SHP77 (cell line): ENCODE measurements around the gene SUFU.

ENCODE experiments used
- DNase-seq, 2 experiments: peaks; one replicate each; lab custom pipeline; 2025; lab: John Stamatoyannopoulos, UW

The SUFU gene

DNA sequence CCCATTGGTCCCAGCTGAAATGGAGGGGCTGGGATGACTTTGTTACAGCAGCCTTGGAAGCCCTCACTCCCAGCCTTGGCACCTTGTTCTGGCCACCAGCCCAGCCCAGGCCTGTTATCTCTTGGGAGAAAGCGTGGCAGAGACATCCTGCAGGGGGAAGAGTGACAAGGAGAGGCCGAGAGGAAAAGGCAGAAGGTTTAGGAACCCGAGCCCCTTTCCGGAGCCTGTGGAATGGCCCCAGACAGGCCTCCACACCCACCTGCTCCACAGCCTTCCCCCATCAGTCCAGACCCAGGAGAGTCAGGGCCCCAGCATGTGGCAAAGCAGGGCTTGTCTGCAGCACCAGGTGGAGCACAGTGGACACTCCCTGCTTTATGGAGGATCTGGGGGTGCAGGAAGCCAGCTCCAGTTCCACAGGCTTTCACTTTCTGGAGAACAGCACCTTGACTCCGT, 116.4 kb downstream of the SUFU start:
- DNase-seq: no peak

DNA sequence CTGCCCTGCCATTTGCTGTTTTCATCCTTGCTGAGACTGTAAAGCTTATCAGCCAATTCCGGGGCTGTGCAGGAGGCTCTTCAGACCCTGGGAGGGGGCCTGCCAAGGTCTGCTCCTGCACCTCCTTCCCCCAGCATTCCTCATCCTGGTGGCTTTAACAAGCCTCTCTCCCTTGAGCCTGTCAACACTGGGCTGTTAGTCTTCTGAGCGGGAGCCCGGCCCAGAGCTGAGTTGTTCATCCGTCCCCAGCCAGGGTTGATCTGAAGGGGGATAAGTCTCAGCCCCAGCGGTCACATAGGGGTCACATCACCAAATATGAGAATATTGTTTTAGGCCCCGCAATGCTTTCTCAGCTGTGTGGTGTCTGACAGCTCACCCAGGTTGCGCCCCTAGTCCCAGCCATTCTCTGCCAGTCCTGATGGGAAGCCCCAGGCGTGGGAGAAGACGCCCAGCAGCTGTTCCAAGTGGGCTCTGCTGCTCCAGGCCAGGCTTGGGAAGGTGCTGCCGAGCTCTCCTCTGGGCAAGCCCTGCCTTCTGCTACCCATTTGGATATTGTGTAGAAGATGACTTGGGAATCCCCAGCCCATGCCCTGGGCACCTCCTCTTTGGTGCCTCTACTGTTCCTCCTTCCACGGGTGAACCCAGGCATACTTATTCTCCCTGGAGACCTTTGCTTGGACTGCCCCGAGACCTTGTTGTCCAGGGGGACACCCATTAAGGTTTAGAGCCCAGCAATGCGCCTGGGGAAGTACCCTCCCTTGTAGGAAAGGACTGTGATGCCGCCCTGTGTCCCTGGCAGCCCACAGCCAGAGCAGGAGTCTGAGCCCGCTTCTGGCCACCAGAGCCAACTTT, 117.0 kb downstream of the SUFU start:
- DNase-seq: no peak

DNA sequence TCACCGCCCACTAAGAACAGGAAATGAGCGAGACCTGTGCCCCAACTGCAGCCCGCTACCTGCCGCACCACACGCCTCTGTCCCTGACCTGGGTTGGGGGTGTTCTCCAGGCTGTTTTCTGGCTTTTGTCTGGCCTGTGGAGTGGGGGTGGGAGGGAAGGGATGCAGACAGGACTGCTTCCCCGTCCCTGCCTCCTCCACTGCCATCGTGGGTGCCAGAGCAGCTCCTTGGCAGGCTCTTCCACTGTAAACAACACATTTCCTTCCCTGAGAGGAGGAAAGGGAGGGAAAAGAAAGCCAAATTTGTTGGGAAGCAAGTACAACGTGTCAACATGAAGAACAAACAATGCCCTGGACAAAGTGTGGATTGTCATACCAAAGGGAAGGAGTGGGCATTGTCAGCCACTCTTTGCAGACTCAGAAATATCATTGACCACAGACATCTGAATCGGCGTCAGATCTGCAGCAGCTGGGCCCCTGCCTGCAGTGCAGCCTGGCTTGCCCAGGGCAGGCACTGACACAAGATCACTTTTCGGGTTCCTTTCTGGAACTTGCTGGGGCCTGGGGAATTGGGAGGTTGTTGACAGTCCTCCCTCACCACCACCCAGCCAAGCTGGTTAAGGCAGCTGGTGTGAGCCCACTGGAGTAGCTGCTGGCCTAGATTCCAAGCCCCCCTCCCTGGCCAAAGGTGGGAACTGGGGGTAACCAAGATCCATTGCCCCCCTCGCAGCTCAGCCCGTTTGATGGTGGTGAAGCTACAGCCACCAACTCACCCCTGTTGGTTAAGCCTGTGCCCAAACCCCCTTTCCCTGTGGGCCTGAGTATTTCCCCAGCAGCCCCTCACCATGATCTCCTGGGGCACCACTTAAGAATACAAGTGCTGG, 117.9 kb downstream of the SUFU start:
- no peak for DNase-seq

DNA sequence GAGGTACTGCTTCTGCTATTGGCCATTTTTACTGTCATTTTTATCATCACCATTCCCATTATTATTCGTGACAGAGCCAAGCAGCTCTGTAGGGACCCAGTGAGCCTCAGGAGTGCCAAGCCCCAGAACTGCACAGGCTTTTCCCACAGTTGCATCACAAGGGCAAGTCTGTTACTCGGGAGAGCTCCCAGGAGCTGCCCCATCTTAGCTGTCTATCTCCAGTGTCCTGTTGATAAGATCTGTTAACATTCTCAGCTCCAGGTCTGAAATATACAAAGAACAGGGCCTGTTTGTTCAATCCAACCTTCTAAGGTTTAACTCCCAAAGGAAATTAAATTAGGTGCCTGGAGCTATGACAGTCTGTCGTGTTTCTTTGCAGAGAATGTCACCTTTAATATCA, 120.3 kb downstream of the SUFU start:
- no peak for DNase-seq

DNA sequence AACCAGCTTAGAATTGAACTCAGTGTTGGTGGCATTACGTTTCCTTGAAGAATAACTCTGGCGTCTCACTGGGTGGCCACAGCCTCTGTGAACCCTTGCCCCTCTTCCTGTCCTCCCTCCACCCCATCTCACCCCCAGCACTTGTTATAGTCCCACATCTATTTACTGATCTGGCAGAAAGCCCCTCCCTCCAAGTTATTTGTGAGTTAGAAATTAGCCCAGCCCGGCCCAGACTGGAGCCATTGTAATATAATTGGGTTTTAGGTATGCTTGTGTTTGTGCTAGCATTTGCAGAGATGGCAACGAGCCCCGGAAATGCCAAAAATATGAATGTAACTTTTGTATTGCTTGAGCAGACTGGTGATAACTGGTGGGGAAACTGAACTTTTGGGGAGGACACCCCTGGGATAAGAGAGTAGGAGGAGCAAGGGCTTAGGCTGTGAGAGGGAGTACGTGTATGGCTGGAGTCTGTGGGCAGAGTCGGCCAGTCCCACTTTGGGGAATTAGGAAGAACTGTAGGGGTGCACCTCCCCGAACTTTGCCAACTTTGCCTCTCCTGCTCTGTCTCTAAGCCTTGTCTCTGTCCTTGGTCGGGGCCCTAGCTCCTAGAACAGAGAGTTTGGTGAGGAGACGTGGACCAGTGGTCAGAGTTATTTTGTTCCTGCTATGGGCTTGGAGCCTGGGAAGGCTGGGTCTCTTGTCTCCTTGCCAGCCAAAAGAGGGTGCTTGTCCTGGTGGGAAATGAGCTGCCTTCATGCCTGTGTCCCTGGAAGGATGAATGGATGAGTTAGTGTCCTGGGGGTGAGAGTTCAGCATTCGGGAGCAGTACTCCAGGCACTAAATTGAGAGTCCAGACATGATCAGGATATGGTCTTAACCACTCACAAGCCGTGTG, 121.2 kb downstream of the SUFU start:
- DNase-seq: no peak

DNA sequence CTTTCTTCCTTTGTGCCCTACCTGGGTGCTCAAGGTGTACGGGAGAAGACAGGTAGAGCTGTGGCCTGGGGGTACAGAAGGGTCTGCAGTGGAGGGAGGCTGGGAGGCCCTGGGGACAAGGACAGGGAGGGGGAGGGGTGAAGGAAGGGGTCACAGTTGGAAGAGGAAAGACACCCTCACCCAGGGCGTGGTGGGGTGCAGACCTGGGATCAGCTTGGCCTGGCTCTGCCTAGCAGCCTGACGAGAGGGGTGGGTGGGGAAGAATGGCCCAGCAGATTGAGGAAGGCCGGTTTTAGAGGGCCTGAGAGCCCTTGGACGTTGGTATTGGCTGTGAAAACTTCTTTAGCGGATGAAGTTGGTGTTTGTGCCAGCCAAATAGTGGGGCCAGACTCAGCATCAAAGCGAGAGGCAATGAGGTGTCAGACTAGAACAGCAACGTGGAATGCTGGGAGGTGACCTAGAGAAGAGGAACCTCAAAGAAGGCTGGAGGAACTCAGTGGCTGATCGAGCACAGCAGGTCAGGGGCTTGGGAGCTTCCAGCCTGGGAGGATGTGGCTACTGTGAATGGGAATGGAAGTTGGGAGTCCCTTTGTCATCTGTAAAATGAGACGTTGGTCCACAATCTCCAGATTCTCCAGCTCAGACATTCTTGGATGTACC, 122.4 kb downstream of the SUFU start:
- no peak for DNase-seq

DNA sequence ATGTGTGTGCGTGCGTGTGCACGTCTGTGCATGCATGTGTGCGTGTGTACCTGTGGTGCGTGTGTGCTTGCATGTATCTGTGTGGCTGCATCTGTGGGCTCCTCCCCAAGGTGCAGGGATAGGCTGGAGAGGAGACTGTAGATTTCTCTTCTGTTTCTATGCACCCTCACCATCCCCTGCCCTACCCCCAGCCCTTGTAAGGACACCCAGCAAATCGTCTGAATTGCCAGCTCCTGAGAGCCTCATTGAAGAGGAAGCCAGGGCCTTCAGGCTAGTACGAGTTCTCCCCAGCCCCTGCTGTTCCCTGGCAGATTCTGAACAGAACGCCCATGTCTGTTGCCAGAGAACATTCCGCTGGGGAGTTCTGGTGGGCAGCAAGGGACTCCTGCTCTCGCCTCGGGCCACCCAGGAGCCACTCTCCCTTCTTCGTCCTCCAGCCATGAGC, 123.5 kb downstream of the SUFU start:
- DNase-seq: peak; percentile 18 to 30

DNA sequence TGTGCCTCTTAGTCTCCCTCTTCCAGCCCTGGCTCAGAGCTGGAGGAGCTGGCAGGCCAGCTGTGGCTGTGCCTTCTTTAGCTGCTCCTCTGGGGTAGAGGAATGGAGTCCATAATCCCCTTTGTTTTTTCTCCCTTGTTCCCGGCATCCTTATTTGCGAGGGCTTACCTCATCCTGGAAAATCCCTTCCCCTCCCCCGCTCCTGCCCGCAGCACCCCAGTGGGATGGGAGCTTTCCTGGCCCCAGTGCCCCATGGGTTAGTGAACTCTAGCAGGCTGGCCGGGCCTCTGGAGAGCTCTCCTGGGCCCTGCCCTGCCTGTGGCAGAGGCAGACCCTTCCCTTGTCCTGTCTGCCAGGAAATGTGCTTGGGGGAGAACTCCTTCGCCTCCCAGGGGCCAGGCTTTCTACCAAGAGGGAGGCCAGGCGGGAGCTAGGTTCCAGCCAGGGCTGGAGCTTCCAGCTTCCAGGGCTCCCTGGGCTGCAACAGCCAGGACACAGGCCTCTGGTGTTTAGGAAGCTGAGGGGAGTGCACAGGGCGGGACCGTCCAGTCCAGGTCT, 124.0 kb downstream of the SUFU start:
- peak; percentile 19 to 32 for DNase-seq

DNA sequence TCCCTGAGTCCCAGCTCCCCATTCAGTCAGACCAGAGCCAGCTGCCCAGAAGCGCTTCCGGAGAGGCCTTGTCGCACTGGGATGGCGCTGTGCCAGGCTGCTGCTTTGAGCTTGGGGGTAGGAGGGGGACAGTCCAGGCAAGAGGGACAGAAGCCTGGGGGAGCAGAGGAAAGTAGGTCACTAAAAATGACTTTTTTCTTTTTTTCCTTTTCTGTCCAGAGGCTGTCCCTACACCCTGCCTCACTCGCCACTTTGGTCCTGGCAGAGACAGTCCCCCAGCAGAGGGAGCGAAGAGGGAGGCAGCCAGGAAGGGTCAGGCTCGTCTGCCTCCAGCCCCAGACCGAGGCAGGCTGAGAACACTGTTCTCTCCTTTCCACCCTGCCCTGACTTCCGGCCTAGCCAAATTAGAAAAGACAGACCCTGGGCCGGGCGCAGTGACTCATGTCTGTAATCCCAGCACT, 124.7 kb downstream of the SUFU start:
- DNase-seq: peak; percentile 72 to 91

DNA sequence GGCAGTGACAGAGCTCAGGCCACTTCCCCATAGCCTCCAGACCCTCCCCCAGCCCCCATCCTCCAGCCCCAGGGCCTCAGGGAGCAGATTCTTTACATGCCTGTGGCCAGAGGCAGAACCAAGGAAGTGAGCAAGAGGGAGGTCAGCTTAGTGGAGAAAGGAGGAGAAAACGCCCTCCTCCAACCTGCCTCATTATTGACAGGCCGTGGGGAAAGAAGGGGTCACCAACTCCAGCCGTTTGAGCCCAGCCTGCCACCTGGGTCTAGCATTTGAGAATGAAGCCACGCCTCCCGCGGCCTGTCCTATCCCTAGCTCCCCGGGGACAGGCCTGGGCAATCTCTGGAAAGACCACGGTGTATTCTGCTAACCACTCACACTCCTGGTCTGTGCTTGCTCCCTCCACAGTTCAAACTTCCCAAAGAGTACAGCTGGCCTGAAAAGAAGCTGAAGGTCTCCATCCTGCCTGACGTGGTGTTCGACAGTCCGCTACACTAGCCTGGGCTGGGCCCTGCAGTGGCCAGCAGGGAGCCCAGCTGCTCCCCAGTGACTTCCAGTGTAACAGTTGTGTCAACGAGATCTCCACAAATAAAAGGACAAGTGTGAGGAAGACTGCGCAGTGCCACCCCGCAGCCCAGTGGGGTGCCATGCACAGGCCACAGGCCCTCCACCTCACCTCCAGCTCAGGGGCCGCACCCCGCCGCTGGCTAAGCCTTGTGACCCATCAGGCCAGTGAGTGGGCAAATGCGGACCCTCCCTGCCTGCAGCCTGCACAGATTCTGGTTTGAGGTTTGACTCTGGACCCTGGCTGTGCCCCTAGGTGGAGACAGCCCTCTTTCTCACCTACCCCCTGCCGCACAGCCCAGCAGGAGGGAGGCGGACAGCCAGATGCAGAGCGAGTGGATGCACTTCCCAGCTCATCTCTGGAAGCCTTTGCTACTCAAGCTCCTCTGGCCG, 126.2 kb downstream of the SUFU start:
- DNase-seq: no peak

DNA sequence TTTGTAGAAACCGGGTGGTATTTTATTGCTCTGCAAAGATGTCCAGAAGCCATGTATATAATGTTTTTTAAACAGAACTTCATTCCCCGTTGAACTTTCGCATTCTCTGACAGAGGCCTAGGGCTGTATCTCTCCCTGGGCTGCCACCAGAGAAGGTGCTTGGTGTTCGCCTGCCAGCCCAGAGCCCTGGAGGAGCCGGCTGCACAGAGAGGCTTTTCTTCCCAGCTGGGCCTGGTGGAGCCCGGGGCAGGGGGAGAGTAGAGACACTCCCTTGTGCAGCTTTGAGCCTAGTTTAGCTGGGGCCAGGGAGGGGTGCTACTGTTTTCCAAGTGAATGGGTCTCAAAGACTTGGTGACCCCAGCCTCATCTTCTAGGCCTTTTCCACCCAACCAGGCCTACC, 126.9 kb downstream of the SUFU start:
- no peak for DNase-seq

DNA sequence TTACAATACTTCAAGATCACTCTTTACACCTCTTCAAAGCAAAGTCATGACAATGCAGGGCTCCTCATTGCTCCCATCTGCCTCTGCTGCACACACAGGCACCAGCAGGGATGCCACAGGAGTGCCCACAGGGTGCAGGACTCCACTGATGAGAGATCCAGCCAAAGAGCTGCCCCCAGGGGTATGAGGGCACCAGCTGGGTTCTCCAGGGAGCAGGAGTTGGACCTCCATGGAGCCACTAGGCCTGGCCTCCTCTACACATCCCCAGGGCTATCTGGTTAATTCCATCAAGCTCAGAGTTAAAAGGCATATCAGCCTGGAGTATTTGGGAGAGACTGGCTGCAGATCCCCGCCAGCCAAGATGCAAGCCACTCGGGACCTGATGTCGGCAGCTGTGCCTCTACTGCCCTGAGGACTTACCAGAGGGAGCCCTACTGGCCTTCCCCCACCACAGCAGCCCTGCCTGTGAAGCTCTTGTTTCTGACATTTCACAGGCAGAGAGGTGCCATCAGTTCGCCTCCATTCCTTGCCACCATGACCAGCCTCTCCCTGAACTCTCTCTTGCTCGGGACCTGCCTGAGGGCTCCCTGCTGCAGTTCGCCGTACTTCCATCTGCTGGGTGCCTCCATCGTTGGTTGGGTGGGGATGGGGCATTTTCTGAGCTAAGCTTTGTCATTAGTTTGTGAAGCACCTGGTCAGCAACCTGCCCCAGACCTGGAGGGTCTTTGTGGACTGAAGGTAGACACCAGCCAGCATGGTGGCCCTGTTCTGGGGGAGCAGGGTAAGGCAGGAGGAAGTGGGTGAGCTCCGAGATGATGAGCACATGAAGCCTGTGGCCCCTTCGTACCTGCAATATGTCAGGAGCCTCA, 128.0 kb downstream of the SUFU start:
- no peak for DNase-seq

DNA sequence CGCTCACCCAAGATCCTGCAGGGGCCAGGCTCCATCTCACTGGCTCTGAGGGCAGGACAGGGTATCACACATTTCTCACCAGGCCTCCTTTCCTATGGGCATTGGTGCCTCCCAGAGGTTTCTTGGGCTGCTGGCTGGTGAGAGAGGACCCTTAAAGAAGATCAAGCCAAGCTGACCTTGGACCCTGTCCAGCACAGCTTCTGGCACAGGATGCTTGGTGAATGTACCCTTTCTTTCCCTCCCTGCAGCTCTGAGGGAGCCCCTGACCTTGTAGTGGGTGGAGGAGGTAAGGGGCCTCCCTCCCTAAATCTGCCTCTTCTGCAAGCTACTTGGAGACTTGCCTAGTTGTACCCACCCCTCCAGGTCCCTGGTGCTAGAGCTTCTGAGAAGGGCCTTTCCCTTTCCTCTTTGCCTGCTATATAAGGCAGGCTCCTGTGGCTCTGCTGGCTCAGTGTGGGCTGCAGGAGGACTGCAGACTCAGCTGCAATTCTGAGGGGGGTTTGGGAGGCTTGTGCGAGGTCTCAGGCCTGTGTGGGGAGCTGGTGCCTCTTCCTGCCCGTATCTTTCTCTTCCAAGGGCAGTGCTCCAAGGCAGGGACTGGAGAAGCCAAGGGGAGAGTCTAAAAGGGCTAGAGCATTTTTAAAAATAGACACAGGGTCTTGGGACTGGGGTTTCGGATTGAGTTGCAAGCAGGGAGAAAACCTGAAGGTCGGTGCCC, 128.8 kb downstream of the SUFU start:
- no peak for DNase-seq

DNA sequence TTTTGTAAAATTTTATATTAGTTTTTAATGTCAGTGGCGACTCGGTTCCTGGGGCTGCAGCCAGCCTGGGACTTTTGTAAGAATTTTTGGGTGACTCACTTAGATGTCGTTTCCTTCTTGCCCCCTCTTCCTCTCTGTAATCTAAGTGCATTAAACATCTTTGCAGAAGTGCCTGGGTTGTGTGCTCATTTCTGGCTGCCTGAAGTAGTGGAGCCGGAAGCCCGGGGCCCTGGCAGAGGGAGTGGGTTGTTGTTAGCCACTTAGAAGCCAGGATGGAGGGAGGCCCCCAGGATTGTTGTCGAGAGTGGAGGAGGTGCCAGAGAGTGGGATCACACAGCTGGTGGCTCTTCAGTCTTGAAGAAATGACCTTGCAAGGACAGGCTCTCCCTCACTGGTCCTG, 129.5 kb downstream of the SUFU start:
- DNase-seq: no peak

DNA sequence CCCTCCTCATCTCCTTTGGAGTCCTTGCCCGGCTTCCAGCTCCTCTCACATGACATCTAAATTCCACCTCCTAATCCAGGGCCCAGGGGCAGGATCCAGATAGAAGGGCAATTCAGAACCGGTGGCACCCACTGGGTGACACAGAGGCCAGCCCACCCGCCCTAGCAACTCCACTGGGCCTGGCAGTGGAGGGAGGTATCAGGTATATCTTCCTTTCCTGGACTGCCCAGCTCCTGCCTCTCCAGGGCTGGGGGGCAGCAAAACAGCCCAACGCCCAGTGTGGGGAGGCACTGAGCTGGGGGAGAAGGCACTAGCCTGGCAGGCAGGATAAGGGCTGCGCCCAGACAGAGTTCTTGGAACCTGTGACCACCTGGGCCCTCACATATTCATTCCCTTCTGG, 130.1 kb downstream of the SUFU start:
- DNase-seq: no peak

DNA sequence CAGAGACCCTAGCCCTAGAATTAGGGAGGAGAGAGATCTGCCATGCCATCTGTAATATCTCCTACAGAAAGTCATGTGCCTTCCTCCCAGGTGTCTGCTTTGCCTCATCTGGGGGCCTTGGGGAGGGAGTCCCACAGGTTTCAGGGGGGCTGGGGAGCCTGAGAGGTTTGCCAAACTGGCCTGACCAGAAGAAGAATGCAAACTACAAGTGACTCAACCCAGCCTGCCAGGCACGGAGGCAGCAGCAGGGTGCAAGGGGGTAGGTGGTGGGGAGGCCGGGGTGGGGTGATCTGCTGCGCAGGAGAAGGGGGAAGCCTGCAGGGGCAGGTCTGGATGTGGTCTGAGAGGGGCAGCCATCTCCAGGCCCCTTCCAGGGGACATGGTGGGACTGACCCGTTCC, 130.9 kb downstream of the SUFU start:
- DNase-seq: no peak

DNA sequence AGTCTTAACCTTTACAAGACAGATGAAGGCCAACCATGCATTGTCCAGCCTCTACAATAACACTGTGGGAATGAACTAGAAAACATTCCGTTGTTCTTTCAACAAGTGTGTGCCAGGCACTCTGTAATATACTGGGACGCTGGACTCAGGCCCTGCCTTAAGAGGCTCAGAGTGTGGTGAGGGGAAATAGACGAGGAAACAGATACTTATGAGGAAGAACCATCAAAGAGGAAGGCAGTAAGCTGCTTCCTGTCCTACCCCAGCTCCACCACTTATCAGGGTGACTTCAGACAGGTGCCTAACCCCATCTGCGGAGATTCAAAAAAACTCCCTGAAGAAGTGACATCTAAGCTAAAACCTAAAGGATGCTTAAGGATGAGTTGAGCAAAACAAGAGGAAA, 131.6 kb downstream of the SUFU start:
- no peak for DNase-seq

DNA sequence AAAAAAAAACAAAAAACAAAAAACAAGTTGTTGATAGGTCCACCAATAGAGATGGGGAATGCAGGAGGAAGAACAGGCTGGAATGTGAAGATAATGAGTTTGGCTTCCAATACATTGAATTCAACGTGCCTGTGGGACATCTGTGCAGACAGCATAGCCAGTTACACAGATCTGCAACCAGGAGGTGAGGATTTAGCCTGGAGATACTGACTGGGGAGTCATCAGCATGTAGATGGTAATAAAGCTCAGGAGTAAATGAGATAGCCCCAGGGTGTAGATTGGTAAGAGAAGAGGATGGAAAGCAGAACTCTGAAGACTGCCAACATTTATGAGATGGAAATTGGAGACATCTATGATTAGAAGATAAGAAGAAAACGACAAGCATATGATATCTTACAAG, 135.8 kb downstream of the SUFU start:
- no peak for DNase-seq
